Measurements from ENCODE around the gene EDRF1.
A peak's percentile ranks its signal among the peaks of the same experiment; 100 is the strongest.

The EDRF1 gene

GRCh38 chr10:125762692-125763648, 43.5 kb downstream of the EDRF1 start:
- DNase-seq, result no peak

- DNase-seq, result no peak
These were observed 46.3 kb downstream of the EDRF1 start for GRCh38 chr10:125765835-125766234.

- no peak for DNase-seq
These were observed 47.0 kb downstream of the EDRF1 start for GRCh38 chr10:125766511-125766910.

- peak; percentile 3 for DNase-seq
These were observed 48.8 kb downstream of the EDRF1 start for GRCh38 chr10:125768219-125768855.

GRCh38 chr10:125769175-125769574, 49.7 kb downstream of the EDRF1 start:
- no peak for DNase-seq

GRCh38 chr10:125770844-125771243, 51.3 kb downstream of the EDRF1 start:
- DNase-seq, result no peak

GRCh38 chr10:125772112-125772863, 52.8 kb downstream of the EDRF1 start:
- no peak for DNase-seq

GRCh38 chr10:125772864-125773180, 53.3 kb downstream of the EDRF1 start:
- DNase-seq, result no peak

GRCh38 chr10:125773687-125774543, 54.4 kb downstream of the EDRF1 start:
- no peak for DNase-seq

- no peak for DNase-seq
These were observed 55.2 kb downstream of the EDRF1 start for GRCh38 chr10:125774581-125775191.

GRCh38 chr10:125775491-125776106, 56.1 kb downstream of the EDRF1 start, which contains the start of gene MMP21:
Gene MMP21, minus strand, starts transcription at chr10:125775821. Its CDS starts 0 bp downstream, at chr10:125775821.
- DNase-seq, result no peak

- DNase-seq, result no peak
These were observed 58.3 kb downstream of the EDRF1 start for GRCh38 chr10:125777806-125778205.

- DNase-seq, result no peak
These were observed 59.0 kb downstream of the EDRF1 start for GRCh38 chr10:125778556-125778955.

GRCh38 chr10:125779403-125780327, 60.2 kb downstream of the EDRF1 start:
- no peak for DNase-seq

- no peak for DNase-seq
These were observed 61.9 kb downstream of the EDRF1 start for GRCh38 chr10:125781374-125781773.

- DNase-seq, result no peak
These were observed 62.5 kb downstream of the EDRF1 start for GRCh38 chr10:125782054-125782453.

GRCh38 chr10:125782616-125783015, 63.1 kb downstream of the EDRF1 start:
- DNase-seq, result no peak

- no peak for DNase-seq
These were observed 63.9 kb downstream of the EDRF1 start for GRCh38 chr10:125783408-125783807.

- no peak for DNase-seq
These were observed 64.4 kb downstream of the EDRF1 start for GRCh38 chr10:125783957-125784356.

GRCh38 chr10:125785791-125786190, 66.3 kb downstream of the EDRF1 start:
- DNase-seq, result no peak

Measured in amniotic stem cell (primary cell).